Endothelial cell (in vitro differentiated cells): ENCODE measurements around the gene POTEE. TPM values are rescaled to one million over a fixed set of nuclear protein-coding genes. Genes with fewer than 3 reads are reported as not detected.
"Not testable (repeated sequence)": the region's sequence is repeated elsewhere in the genome, so short reads cannot be mapped to it uniquely, and the experiment has no call there.

Experiments used
- DNase-seq: peaks from one replicate; pipeline ENCODE4 v3.0.0; 2021; ENCODE audit warnings: low spot score
- H3K27ac Mint-ChIP-seq: one replicate; pipeline ENCODE4 v1.8.0; 2021; ENCODE audit warnings: mixed read lengths, inconsistent platforms; ENCODE audit not compliant: unreplicated experiment
- H3K27me3 Mint-ChIP-seq: one replicate; pipeline ENCODE4 v1.8.0; 2021; ENCODE audit warnings: mild to moderate bottlenecking, moderate library complexity, mixed read lengths, inconsistent platforms; ENCODE audit not compliant: unreplicated experiment
- H3K36me3 Mint-ChIP-seq: one replicate; pipeline ENCODE4 v1.8.0; 2021; ENCODE audit warnings: mild to moderate bottlenecking, low read depth, mixed read lengths, inconsistent platforms; ENCODE audit not compliant: unreplicated experiment
- H3K4me1 Mint-ChIP-seq: one replicate; pipeline ENCODE4 v1.8.0; 2021; ENCODE audit warnings: mild to moderate bottlenecking, mixed read lengths, inconsistent platforms; ENCODE audit not compliant: unreplicated experiment
- H3K4me3 Mint-ChIP-seq: one replicate; pipeline ENCODE4 v1.8.0; 2021; ENCODE audit warnings: mild to moderate bottlenecking, mixed read lengths, inconsistent platforms; ENCODE audit not compliant: unreplicated experiment
- H3K9me3 Mint-ChIP-seq: one replicate; pipeline ENCODE4 v1.8.0; 2021; ENCODE audit warnings: mixed read lengths, inconsistent platforms; ENCODE audit not compliant: unreplicated experiment
- total RNA-seq: library from RNA; stranded (reverse); fragmentation: NEBNext Ultra II Directional; extraction: Animal tissue kit (Norgen Biotek cat#: 25700); gene quantifications from one replicate; pipeline ENCODE4 v1.2.1, GENCODE V29; 2021; ENCODE audit not compliant: unreplicated experiment
- TF ChIP-seq, protein P1 (sequence below): fragments of 200-600 bp; sonication (generic); IDR thresholded peaks from one replicate; pipeline ENCODE4 v1.5.0; 2021; ENCODE audit warnings: antibody characterized with exemption; ENCODE audit not compliant: unreplicated experiment

Gene POTEE
- total RNA-seq, 1 donor from 2014 or later = 0.36 TPM

DNA sequence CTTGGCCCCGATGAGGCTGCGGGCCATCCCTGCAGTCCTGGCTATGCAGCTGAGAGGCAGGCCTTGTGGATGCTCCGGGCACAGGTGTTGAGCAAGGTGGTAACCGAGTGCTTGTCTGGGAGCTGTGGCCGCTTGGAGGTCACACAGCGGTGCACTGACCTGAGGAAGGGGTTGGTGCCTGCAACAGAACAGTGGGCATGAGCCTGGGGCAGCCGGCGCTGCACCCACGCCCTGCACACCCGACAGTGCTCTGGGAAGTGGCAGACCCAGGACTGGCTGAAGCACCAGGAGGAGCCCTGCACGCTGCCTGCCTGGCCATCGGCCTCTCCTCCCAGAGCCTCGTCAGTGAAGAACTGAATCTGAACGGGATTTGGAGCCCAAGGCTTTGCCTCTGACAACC lies 8.2 kb upstream of the POTEE start:
- no peak overlapping the region for H3K27ac Mint-ChIP-seq
- TF ChIP-seq, protein P1, sequence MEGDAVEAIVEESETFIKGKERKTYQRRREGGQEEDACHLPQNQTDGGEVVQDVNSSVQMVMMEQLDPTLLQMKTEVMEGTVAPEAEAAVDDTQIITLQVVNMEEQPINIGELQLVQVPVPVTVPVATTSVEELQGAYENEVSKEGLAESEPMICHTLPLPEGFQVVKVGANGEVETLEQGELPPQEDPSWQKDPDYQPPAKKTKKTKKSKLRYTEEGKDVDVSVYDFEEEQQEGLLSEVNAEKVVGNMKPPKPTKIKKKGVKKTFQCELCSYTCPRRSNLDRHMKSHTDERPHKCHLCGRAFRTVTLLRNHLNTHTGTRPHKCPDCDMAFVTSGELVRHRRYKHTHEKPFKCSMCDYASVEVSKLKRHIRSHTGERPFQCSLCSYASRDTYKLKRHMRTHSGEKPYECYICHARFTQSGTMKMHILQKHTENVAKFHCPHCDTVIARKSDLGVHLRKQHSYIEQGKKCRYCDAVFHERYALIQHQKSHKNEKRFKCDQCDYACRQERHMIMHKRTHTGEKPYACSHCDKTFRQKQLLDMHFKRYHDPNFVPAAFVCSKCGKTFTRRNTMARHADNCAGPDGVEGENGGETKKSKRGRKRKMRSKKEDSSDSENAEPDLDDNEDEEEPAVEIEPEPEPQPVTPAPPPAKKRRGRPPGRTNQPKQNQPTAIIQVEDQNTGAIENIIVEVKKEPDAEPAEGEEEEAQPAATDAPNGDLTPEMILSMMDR = no peak
- no peak overlapping the region for H3K4me3 Mint-ChIP-seq
- H3K36me3 Mint-ChIP-seq = no peaks in the 10 kb centered on the region
- H3K27me3 Mint-ChIP-seq = no peaks in the 10 kb centered on the region
- H3K4me1 Mint-ChIP-seq = no peaks in the 10 kb centered on the region
- H3K9me3 Mint-ChIP-seq = no peaks in the 10 kb centered on the region
- no peak for DNase-seq

DNA sequence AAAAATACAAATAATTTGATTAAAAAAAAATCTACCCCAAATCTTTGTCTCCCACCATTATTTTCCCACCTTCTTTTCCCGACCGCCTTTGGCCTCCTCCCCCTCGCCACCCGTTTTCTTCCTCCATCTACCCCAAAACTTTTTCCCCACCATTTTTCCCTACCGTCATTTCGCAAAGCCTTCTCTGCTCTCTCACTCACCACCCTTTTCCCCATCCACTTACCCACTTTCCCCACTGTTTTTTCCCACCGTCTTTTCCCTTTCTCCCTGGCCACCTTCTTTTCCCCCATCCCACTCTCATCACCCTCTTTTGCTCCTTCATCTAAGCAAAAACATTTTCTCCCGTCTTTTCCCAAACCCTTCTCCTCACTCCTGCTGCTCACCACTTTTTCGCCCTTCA lies 1.5 kb upstream of the POTEE start:
- not testable (repeated sequence) for H3K27me3 Mint-ChIP-seq, H3K4me3 Mint-ChIP-seq, DNase-seq, H3K36me3 Mint-ChIP-seq, H3K9me3 Mint-ChIP-seq, H3K27ac Mint-ChIP-seq, H3K4me1 Mint-ChIP-seq

DNA sequence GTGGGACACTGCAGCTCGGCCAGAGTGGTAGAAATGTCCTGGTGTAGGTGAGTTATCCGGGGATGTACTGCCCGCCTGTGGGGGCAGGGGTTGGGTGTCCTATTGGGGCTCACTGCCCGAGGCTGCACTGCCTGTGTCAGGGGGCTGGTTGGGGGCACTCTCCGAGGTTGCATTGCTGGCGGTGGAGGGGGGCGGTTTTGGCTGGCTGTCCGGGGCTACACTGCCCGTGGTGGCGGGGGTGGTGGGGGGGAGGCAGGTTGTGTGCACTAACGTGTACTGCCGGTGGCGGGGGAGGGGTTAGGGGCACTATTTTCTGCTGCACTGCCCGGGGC lies 403 bp downstream of the POTEE start:
- not testable (repeated sequence) for H3K36me3 Mint-ChIP-seq, DNase-seq, H3K9me3 Mint-ChIP-seq, H3K4me1 Mint-ChIP-seq, H3K27me3 Mint-ChIP-seq, H3K4me3 Mint-ChIP-seq, H3K27ac Mint-ChIP-seq

DNA sequence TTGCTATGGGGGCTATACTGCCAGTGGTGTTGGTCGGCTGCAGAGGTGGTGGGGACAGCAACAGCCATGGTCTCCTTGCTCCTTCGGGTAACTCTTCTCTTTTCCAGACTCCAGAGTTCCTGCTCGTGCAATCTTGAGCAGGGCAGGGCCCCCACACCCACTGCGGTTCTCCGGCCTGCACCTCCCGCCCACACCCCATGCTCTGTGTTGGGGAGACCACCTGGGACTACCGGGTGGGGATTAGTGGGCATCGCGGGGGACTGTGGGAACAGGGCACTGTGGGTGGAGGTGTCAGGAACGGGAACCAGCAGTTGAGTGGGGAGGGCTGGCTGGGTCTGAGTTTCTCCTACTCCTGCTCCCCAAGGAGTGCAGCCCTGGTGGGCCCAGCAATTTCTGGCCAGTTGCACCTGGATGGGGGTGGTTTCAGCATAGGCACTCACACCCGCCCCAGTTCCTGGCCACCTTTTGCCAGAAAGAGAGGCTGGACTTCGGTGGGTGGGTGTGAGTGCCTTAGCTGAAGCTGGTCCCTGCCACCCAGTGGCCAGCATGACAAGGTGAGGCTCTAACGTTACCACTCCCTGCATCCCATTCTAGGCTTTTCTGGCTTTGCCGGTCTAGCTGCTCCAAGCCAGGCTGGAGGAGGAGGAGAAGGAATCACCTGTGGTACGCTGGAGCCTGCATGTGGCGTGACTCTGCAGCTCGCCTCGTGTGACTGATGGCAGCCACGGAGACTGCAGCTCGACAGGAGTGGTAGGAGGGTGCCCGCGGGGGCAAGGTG lies 1.3 kb downstream of the POTEE start:
- H3K4me1 Mint-ChIP-seq, H3K4me3 Mint-ChIP-seq, H3K27ac Mint-ChIP-seq: not testable (repeated sequence)

DNA sequence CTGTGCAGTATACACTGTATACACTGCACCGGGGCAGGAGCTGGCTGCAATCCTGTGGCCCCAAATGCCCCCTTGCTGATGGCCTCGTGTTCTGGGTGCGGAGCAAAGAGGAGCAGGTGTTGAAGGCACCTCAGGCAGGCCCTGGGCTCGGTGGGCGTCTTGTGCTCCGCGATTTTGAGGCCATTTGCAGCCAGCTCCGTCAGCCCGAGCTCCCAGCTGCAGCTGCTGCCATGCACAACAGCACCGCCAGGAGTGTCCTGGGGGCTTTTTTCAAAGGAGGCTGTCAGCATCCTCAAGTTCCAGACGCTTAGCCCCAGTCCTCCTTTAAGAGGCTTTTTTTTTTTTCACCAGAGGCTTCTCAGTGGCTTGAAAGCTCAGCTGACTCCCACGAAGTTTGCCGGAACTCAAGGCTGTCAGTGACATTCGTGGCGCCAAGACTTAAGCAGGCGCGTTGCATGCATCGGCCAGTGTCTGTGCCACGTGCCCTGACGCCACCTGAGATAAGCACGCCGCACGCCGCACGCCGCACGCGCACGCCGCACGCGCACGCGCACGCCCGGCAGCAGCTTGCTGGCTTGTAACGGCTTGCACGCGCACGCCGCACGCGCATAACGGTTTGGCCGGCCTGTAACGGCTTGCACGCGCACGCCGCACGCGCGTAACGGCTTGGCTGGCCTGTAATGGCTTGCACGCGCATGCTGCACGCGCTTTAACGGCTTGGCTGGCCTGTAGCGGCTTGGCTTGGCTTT lies 8.1 kb downstream of the POTEE start:
- not testable (repeated sequence) for H3K4me3 Mint-ChIP-seq, H3K9me3 Mint-ChIP-seq, DNase-seq, H3K4me1 Mint-ChIP-seq, H3K27ac Mint-ChIP-seq, H3K36me3 Mint-ChIP-seq, H3K27me3 Mint-ChIP-seq

More for the DNA sequence above, 1.3 kb downstream of the POTEE start:
- not testable (repeated sequence) for H3K36me3 Mint-ChIP-seq, DNase-seq, H3K27me3 Mint-ChIP-seq, H3K9me3 Mint-ChIP-seq

DNA sequence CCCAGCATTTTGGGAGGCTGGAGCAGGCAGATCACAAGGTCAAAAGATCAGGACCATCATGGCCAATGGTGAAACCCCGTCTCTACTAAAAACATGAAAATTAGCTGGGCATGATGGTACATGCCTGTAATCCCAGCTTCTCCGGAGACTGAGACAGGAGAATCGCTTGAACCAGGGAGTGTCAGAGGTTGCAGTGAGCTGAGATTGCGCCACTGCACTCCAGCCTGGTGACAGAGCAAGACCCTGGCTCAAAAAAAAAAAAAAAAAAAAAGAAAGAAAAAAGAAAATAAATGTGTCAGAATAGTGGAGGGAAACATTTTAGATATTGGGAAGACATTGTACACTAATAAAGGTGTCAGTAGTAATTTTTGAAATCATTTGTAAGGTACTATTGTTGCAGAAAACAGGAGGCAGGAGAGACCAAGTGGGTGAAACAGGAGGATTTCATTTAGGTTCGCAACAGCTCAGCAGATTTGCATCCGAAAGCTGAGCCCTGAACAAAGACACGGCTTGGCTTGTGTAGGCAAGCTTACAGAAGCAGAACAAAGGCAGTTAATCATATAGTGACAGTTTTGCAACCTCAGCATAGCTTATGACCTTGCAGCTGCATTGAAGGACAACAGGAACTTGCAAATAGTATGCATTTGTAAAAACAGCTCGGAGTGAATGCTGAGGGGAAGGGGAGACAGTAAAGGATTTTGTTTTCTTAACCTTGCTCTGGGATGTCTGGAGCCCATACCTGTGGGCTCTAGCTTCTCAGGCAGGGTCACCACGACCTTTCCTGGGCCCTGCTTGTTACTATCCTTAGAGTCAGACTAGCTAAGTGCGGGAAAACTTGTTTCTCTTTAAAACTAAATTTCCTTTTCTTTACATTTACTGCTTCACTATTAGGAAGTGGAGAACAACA lies 26.5 kb downstream of the POTEE start:
- H3K4me1 Mint-ChIP-seq, H3K4me3 Mint-ChIP-seq: not testable (repeated sequence)

More for the DNA sequence above, 26.5 kb downstream of the POTEE start:
- DNase-seq, H3K27ac Mint-ChIP-seq, H3K36me3 Mint-ChIP-seq, H3K27me3 Mint-ChIP-seq, H3K9me3 Mint-ChIP-seq: not testable (repeated sequence)

Other genes starting within 250 kb of the POTEE start
- 72.0 TPM for gene FAM168B, start 116.1 kb upstream of the POTEE start, total RNA-seq
- 59.2 TPM for gene PLEKHB2, start 104.2 kb upstream of the POTEE start, total RNA-seq
- 0.59 TPM for gene RAB6D, start 154.6 kb downstream of the POTEE start, total RNA-seq